ENCODE results near the gene MILR1.
"Not testable (repeated sequence)": the region's sequence is repeated elsewhere in the genome, so short reads cannot be mapped to it uniquely, and the experiment has no call there.

Gene MILR1

GRCh38 chr17:64447526-64447925 is 1.4 kb upstream of the MILR1 start:
- ChIA-PET CTCF (interaction anchor here (1.2 to 2.5 kb wide), 2 partner anchors 17 to 27 kb away, joined by 3 to 10 read pairs; no protein-coding TSS in a partner anchor), POLR2A (interaction anchor here (0.6 kb wide), 1 partner anchor 113 kb away, joined by 3 read pairs; no protein-coding TSS in a partner anchor)
- TF ChIP-seq CTCF (IDR thresholded peaks at IDR 0.05; ENCODE audit: insufficient read depth, low read length, missing control alignments): no peak
- H3K4me3 ChIP-seq (ENCODE audit: low read depth, low read length): no peak overlapping the region
- no peak for DNase-seq (ENCODE audit: low read depth, low spot score)

- ChIA-PET CTCF (interaction anchor here (2.0 to 2.5 kb wide), 2 partner anchors 29 to 42 kb away, joined by 5 to 10 read pairs; no protein-coding TSS in a partner anchor), POLR2A (no interaction called here)
- no peak for DNase-seq (ENCODE audit: low read depth, low spot score)
- H3K4me3 ChIP-seq (ENCODE audit: low read depth, low read length): no peak overlapping the region
- TF ChIP-seq CTCF (IDR thresholded peaks at IDR 0.05; ENCODE audit: insufficient read depth, low read length, missing control alignments): no peak
Observed at GRCh38 chr17:64449545-64449944, 630 bp downstream of the MILR1 start.

- POLR2A ChIA-PET: interaction anchor here (0.8 to 1.1 kb wide), 2 partner anchors 13 to 49 kb away, joined by 3 read pairs; partner anchors contain the start of gene DDX5
- CTCF ChIA-PET: interaction anchor here (0.8 to 2.8 kb wide), 6 partner anchors 24 to 136 kb away, joined by 3 to 16 read pairs (median 3); no protein-coding TSS in a partner anchor
- no peak overlapping the region for H3K4me3 ChIP-seq (ENCODE audit: low read depth, low read length)
- DNase-seq (ENCODE audit: low read depth, low spot score): no peak
- TF ChIP-seq CTCF (IDR thresholded peaks at IDR 0.05; ENCODE audit: insufficient read depth, low read length, missing control alignments): no peak
Observed at GRCh38 chr17:64455993-64456885, 7.3 kb downstream of the MILR1 start.

GRCh38 chr17:64457156-64457555 is 8.2 kb downstream of the MILR1 start:
- ChIA-PET POLR2A (interaction anchor here (1.1 kb wide), 1 partner anchor 14 kb away, joined by 3 read pairs; no protein-coding TSS in a partner anchor), CTCF (interaction anchor here (0.9 to 2.8 kb wide), 4 partner anchors 23 to 38 kb away, joined by 3 to 16 read pairs (median 3); no protein-coding TSS in a partner anchor)
- TF ChIP-seq CTCF (IDR thresholded peaks at IDR 0.05; ENCODE audit: insufficient read depth, low read length, missing control alignments): no peak
- peak; percentile 12 for DNase-seq (ENCODE audit: low read depth, low spot score)
- no peak overlapping the region for H3K4me3 ChIP-seq (ENCODE audit: low read depth, low read length)

- ChIA-PET CTCF (interaction anchor here (1.0 kb wide), 1 partner anchor 38 kb away, joined by 3 read pairs; no protein-coding TSS in a partner anchor), POLR2A (interaction anchor here (0.6 kb wide), 1 partner anchor 48 kb away, joined by 3 read pairs; the partner anchor contains the start of gene CEP95)
- DNase-seq (ENCODE audit: low read depth, low spot score): no peak
- TF ChIP-seq CTCF (IDR thresholded peaks at IDR 0.05; ENCODE audit: insufficient read depth, low read length, missing control alignments): no peak
- H3K4me3 ChIP-seq (ENCODE audit: low read depth, low read length): no peak overlapping the region
Observed at GRCh38 chr17:64458756-64459155, 9.8 kb downstream of the MILR1 start.

- DNase-seq (ENCODE audit: low read depth, low spot score): no peak
- H3K4me3 ChIP-seq (ENCODE audit: low read depth, low read length): no peak overlapping the region
- CTCF ChIA-PET: interaction anchor here (1.0 to 1.2 kb wide), 2 partner anchors 33 to 39 kb away, joined by 3 read pairs; no protein-coding TSS in a partner anchor
- no peak for TF ChIP-seq CTCF (IDR thresholded peaks at IDR 0.05; ENCODE audit: insufficient read depth, low read length, missing control alignments)
- POLR2A ChIA-PET: interaction anchor here (0.6 kb wide), 1 partner anchor 48 kb away, joined by 3 read pairs; the partner anchor contains the start of gene CEP95
Observed at GRCh38 chr17:64459284-64459747, 10.4 kb downstream of the MILR1 start.

GRCh38 chr17:64459818-64460217 is 10.9 kb downstream of the MILR1 start:
- POLR2A ChIA-PET; H3K4me3 ChIP-seq (ENCODE audit: low read depth, low read length); DNase-seq (ENCODE audit: low read depth, low spot score): not testable (repeated sequence)
- CTCF ChIA-PET: interaction anchor here (1.0 to 1.5 kb wide), 4 partner anchors 31 to 39 kb away, joined by 3 to 5 read pairs (median 3); no protein-coding TSS in a partner anchor

Data from AG04449 (cell line).